DND-41 (cell line): ENCODE data around the gene GOLGA1.

Experiments
- ATAC-seq: fragments of 200-7000 bp; cut with Tn5 transposase; 3 replicates; pipeline ENCODE4 v1.9.1; 2021; ENCODE audit warnings: low read depth; ENCODE audit not compliant: insufficient read depth
- DNase-seq: peaks from one replicate; pipeline ENCODE4 v3.0.0-alpha.2; 2020
- H2AFZ ChIP-seq: 2 replicates; pipeline ENCODE4 v1.6.0; 2012; ENCODE audit warnings: low read depth, low read length
- H3K27ac ChIP-seq: 2 replicates; pipeline ENCODE4 v1.5.1; 2012; ENCODE audit warnings: low read length, inconsistent platforms
- H3K27me3 ChIP-seq: fragments of 200-600 bp; sonication (generic); 2 replicates; pipeline ENCODE4 v1.6.0; 2012; ENCODE audit warnings: low read length, mild to moderate bottlenecking, inconsistent platforms; ENCODE audit not compliant: insufficient read depth, poor library complexity
- H3K36me3 ChIP-seq: 2 replicates; pipeline ENCODE4 v1.5.1; 2012; ENCODE audit warnings: low read length, inconsistent platforms; ENCODE audit not compliant: insufficient read depth
- H3K4me1 ChIP-seq: 2 replicates; pipeline ENCODE4 v1.5.1; 2012; ENCODE audit warnings: mild to moderate bottlenecking, low read length; ENCODE audit not compliant: insufficient read depth
- H3K4me2 ChIP-seq: 2 replicates; pipeline ENCODE4 v1.6.0; 2012; ENCODE audit warnings: mild to moderate bottlenecking, moderate library complexity, low read length, inconsistent platforms; ENCODE audit not compliant: insufficient read depth
- H3K4me3 ChIP-seq, 2 experiments: fragments of 200-600 bp in 1 of 2; shearing (Covaris generic) in 1 of 2; 2 replicates each; pipeline ENCODE4 v1.5.1; 2012 to 2016; ENCODE audit warnings: inconsistent platforms in 2 of 2, low read length in 2 of 2, mild to moderate bottlenecking in 2 of 2, low read depth in 1 of 2, moderate library complexity in 1 of 2
- H3K79me2 ChIP-seq: 2 replicates; pipeline ENCODE4 v1.6.0; 2012; ENCODE audit warnings: low read length, inconsistent platforms; ENCODE audit not compliant: insufficient read depth
- H3K9ac ChIP-seq: 2 replicates; pipeline ENCODE4 v1.6.0; 2012; ENCODE audit warnings: low read depth, mild to moderate bottlenecking, inconsistent platforms, low read length, moderate library complexity
- H3K9me3 ChIP-seq: 2 replicates; pipeline ENCODE4 v1.5.1; 2012; ENCODE audit warnings: low read length, moderate library complexity, mild to moderate bottlenecking, inconsistent platforms; ENCODE audit not compliant: insufficient read depth, severe bottlenecking
- H4K20me1 ChIP-seq: 2 replicates; pipeline ENCODE4 v1.6.0; 2012; ENCODE audit warnings: low read length; ENCODE audit not compliant: insufficient read depth
- CTCF ChIP-seq: IDR thresholded peaks from 2 replicates; pipeline ENCODE4 v1.5.1; 2012; ENCODE audit warnings: borderline replicate concordance, low read length, moderate library complexity, mild to moderate bottlenecking; ENCODE audit not compliant: poor library complexity, severe bottlenecking; ENCODE audit errors: extremely low read depth
- EZH2 ChIP-seq: IDR thresholded peaks from 3 replicates; pipeline ENCODE4 v1.6.1; 2012; ENCODE audit warnings: borderline replicate concordance, low read depth, mild to moderate bottlenecking, moderate library complexity, low read length, inconsistent platforms; ENCODE audit not compliant: severe bottlenecking

The GOLGA1 gene

DNA sequence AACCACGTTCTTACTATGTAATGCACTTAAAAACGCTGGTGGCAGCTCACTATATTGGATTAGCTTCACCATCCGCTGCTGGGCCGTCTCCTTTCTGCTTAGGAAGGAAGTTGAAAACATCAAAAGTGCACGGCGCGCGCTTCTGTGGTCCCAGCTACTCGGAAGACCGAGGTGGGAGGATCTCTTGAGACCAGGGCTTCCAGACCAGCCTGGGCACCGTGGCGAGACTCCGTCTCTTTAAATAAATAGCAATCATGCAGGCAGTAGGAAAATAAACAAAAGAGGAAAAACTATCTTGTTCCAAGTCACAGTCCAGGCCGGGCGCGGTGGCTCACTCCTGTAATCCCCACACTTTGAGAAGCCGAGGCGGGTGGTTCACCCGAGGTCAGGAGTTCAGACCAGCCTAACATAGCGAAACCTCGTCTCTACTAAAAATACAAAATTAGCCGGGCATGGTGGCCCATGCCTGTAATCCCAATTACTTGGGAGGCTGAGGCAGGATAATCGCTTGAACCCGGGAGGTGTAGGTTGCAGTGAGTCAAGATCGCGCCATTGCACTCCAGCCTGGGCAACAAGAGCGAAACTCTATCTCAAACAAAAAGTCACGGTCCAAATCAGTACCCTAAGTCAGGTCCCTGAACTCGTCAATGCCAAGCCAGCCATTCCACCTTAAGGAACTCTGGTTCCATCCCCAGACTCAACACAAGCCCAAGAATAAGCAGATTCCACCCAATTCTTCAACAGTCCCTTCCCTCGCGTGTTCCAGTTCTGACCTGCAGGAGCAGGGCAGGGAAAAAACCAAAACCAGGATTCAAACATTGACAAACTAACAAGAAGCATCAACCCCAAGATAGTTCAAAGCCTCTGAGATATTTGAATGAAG is 1.0 kb upstream of the GOLGA1 start:
- Histone ChIP-seq H3K9ac (peak overlapping the region; percentile 95), H3K27ac (peak overlapping the region; percentile 98), H3K4me1 (peaks cover 32% of the 10 kb centered on the region), H3K9me3 (no peaks in the 10 kb centered on the region), H2AFZ (peak overlapping the region; percentile 93), H3K27me3 (no peaks in the 10 kb centered on the region), H3K36me3 (peaks cover 4% of the 10 kb centered on the region), H3K79me2 (peaks cover 26% of the 10 kb centered on the region), H3K4me3 (peak overlapping the region; percentile 90 to 91), H4K20me1 (no peaks in the 10 kb centered on the region), H3K4me2 (peak overlapping the region; percentile 93)
- DNase-seq = peak; percentile 83
- TF ChIP-seq CTCF = peak; percentile 1
- TF ChIP-seq EZH2 = no peak
- peak; percentile 73 for ATAC-seq

GRCh38 chr9:124940521-124940893 is 376 bp downstream of the GOLGA1 start:
- Histone ChIP-seq H3K4me3 (peak overlapping the region; percentile 90 to 91), H4K20me1 (no peaks in the 10 kb centered on the region), H3K79me2 (peaks cover 26% of the 10 kb centered on the region), H3K27ac (peak overlapping the region; percentile 98), H3K9ac (peak overlapping the region; percentile 95), H3K36me3 (peaks cover 11% of the 10 kb centered on the region), H3K27me3 (no peaks in the 10 kb centered on the region), H3K4me2 (peak overlapping the region; percentile 93), H3K4me1 (peaks cover 32% of the 10 kb centered on the region), H2AFZ (peak overlapping the region; percentile 93), H3K9me3 (no peaks in the 10 kb centered on the region)
- ATAC-seq = peak; percentile 50
- TF ChIP-seq EZH2 = no peak
- TF ChIP-seq CTCF = no peak
- DNase-seq = no peak

- peaks cover 15% of the 10 kb centered on the region for H3K36me3 ChIP-seq
- H2AFZ ChIP-seq = peak overlapping the region; percentile 93
- peak overlapping the region; percentile 93 for H3K4me2 ChIP-seq
- peak overlapping the region; percentile 98 for H3K27ac ChIP-seq
- DNase-seq (no peak), ATAC-seq (no peak)
- H4K20me1 ChIP-seq = no peaks in the 10 kb centered on the region
- H3K27me3 ChIP-seq = no peaks in the 10 kb centered on the region
- H3K79me2 ChIP-seq = peaks cover 26% of the 10 kb centered on the region
- peak overlapping the region; percentile 95 for H3K9ac ChIP-seq
- H3K9me3 ChIP-seq = no peaks in the 10 kb centered on the region
- H3K4me1 ChIP-seq = peaks cover 32% of the 10 kb centered on the region
- no peak for TF ChIP-seq CTCF
- no peak for TF ChIP-seq EZH2
- peak overlapping the region; percentile 90 to 91; a peak in 3 of 4 replicates for H3K4me3 ChIP-seq
Measured at GRCh38 chr9:124939944-124940343, 939 bp downstream of the GOLGA1 start.
